Lower leg skin (tissue), 4 donors: ENCODE results near the gene PLXNB1. TPM values are rescaled to one million over a fixed set of nuclear protein-coding genes. Genes with fewer than 3 reads are reported as not detected.
A peak's percentile ranks its signal among the peaks of the same experiment; 100 is the strongest.

ENCODE experiments used
- DNase-seq, 2 donors: peaks; one replicate each; pipeline ENCODE4 v3.0.0-alpha.2; 2019; ENCODE audit warnings: low spot score in 2 of 2
- H3K4me3 ChIP-seq: fragments of 200-600 bp; sonication (generic); 2 replicates; pipeline ENCODE4 v1.5.1; 2017; ENCODE audit warnings: mild to moderate bottlenecking, low read depth; ENCODE audit not compliant: poor library complexity, severe bottlenecking
- POLR2A ChIP-seq, 2 donors: fragments of 450-650 bp; IDR thresholded peaks; one replicate each; pipeline ENCODE4 v1.6.1; 2016 to 2017; ENCODE audit warnings: antibody characterized with exemption in 2 of 2, mild to moderate bottlenecking in 1 of 2, moderate library complexity in 1 of 2
- WGBS, 2 donors: methylation state at CpG; one replicate each; pipeline ENCODE4 v1.1.5; 2018; 5-methylcytosine and 5-hydroxymethylcytosine counted together
- intact Hi-C: fragments of 100-400 bp; cut with DNase I; formaldehyde crosslinking; loops from one replicate; pipeline ENCODE4 v1.15.0; 2023; ENCODE audit warnings: low total_unique reads
- total RNA-seq, 4 donors: library from RNA; depleted of rRNA; stranded (reverse); fragments of >200 nt; gene quantifications; one replicate each; pipeline ENCODE4 v1.1.0, GENCODE V29; 2016
- TF ChIP-seq, protein P1 (sequence below), 3 donors: fragments of 450-650 bp; IDR thresholded peaks; one replicate each; pipeline ENCODE4 v1.5.1; 2016; ENCODE audit warnings: antibody characterized with exemption in 3 of 3, mild to moderate bottlenecking in 3 of 3, moderate library complexity in 2 of 3

The PLXNB1 gene
- total RNA-seq, 4 donors from 2014 or later, result 111 to 227 (median 145) TPM

DNA sequence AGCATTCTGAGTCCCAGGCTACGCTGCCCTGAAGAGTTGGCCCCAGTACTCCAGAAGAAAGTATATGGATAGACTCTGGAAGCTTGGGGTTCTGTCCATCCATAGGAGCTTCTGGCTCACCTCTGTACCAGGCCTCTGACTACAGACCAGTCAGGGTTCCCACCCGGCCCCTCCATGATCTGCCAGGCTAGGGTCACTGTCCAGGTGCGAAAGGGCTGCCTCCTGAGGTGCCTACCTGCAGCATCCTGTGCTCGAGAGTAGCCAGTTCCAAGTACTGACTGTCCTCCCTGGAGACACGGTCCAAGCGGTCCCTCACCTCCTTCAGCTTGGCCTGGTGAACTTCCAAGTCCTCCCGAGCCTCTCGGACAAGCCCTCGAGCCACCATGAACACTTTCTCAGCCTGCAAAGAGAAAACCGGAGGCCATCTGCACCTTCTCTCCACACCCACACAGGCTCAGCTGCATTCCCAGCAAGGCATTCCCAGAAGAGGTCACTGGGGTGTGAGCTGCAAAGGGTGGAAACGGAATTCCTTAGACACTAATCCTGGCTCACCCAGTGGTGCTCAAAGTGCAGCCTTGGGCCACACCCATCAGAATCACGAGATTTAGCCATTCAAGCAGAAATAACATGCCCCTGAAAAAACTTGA lies 3.7 kb upstream of the PLXNB1 start:
- H3K4me3 ChIP-seq, result no peak overlapping the region
- intact Hi-C loops, result loop anchor here (2.0 kb wide), 1 partner anchor 161 kb away; no protein-coding TSS in a partner anchor
- 40 to 49% methylated on average over 10 to 12 of the region's 12 CpGs for WGBS, 2 donors
- peak; percentile 80 to 87 for DNase-seq
- TF ChIP-seq POLR2A (IDR thresholded peaks at IDR 0.05), result no peak
- TF ChIP-seq, protein P1, sequence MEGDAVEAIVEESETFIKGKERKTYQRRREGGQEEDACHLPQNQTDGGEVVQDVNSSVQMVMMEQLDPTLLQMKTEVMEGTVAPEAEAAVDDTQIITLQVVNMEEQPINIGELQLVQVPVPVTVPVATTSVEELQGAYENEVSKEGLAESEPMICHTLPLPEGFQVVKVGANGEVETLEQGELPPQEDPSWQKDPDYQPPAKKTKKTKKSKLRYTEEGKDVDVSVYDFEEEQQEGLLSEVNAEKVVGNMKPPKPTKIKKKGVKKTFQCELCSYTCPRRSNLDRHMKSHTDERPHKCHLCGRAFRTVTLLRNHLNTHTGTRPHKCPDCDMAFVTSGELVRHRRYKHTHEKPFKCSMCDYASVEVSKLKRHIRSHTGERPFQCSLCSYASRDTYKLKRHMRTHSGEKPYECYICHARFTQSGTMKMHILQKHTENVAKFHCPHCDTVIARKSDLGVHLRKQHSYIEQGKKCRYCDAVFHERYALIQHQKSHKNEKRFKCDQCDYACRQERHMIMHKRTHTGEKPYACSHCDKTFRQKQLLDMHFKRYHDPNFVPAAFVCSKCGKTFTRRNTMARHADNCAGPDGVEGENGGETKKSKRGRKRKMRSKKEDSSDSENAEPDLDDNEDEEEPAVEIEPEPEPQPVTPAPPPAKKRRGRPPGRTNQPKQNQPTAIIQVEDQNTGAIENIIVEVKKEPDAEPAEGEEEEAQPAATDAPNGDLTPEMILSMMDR (IDR thresholded peaks at IDR 0.05), result no peak

DNA sequence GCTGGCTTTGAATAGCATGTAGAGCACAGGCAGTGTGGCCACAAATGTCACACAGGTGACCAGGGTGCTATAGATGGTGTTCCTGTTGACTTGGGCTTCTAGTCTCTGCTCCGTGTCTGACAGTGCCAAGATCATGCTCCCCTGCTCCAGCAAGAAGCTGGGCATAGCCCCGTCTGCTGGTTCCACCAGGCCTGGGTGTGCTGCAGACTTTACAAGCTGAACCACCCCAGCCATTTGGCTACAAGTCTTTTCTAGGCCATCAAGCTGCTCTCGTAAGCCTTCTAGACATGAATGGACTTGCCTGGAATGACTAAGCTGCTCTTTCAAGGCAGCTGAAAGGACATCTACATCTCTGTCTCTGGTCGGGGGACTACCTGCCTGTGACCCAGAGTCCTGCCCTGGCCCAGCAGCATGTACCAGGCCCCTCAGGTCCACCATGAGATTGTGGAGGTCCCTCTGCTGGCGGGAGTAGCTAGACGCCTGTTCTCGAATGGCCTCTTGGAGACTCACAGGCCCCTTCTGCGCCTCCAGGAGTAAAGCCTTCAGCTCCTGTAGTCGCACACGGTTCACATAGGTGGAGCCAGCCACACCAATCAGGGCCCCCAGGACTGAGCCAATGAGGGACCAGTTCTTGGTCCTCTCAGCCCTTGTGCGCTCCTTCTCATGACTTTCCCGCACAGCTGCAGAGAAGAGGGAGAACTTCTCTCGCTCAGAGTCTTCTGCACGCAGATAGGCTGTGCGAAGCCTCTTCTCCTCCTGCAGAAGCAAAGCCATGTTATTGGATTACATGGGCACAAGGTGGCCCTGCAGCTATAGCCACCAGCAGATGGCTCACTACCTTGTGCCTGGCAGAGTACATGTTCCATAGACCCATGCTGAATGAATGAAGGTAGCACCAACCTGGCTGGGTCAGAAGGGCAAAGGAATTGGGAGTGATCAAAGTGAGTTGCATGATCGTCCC lies 2.8 kb upstream of the PLXNB1 start:
- no peak for TF ChIP-seq POLR2A (IDR thresholded peaks at IDR 0.05)
- TF ChIP-seq, protein P1 (IDR thresholded peaks at IDR 0.05), result no peak
- peak in 1 of 2 donors; percentile 45 for DNase-seq
- no peak overlapping the region for H3K4me3 ChIP-seq
- intact Hi-C loops, result no loop called here
- 50 to 51% methylated on average over 16 of the region's 16 CpGs for WGBS, 2 donors

DNA sequence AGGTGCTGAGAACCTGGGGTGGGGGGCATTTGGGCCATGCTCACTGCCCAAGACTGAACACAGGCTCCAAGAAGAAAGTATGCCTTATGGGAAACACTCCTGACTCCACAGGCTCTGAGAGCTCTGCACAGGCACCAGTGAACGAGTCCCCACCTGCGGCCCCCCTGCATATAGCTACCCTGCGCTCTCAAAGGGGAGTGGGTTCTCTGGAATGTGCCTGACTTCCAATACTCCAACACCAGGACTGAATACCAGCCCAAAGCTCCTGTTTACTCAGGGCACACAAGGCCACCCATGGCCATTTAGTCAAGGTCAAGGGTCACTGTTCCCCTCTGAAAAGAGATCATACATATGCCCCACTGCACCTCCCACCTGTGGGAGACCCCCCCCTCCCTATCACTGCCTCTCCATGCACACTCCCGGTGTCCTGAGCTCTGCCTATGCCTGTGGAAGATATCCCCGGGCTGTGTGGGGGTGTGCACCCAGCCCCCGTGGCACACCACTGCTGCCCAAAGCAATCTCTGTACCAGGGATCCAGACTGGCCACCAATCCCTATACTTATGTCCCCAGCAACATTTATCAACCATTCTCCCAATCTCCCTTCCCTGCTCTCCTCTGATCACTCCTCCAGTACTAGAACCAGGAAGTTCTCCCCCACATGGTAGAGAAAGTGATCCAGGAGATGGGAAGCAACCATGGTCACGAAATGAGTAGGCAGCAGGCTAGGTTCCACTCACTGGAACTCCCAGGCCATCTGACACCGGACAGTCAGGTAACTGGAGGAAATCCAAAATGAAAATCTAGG lies 1.5 kb upstream of the PLXNB1 start:
- DNase-seq, result no peak
- TF ChIP-seq, protein P1 (IDR thresholded peaks at IDR 0.05), result no peak
- no peak for TF ChIP-seq POLR2A (IDR thresholded peaks at IDR 0.05)
- H3K4me3 ChIP-seq, result no peak overlapping the region
- 76 to 77% methylated on average over 8 of the region's 8 CpGs for WGBS, 2 donors
- intact Hi-C loops, result no loop called here

DNA sequence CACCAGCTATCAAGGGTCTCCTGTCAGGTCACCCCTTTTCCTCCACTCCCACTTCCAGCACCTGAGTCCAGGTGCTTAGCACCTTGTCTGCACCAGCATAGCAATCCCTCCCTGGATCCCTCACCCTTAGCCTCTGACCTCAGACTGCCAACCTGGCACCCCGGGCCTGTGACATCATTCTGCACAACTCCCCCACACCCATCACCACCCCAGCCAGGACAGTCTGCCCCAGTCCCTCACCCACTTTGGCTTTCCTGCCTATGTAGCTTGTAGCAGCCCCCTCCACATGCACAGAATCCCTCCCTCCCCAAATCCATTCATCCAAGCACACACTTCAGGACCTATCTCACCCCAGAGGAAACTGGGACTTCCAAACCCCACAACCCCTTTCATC lies 819 bp upstream of the PLXNB1 start:
- H3K4me3 ChIP-seq, result no peak overlapping the region

More for the DNA sequence above, 819 bp upstream of the PLXNB1 start:
- WGBS, 2 donors, result 42 to 56% methylated on average over 1 of the region's 1 CpG
- no peak for DNase-seq
- intact Hi-C loops, result no loop called here
- TF ChIP-seq POLR2A (IDR thresholded peaks at IDR 0.05), result no peak
- TF ChIP-seq, protein P1 (IDR thresholded peaks at IDR 0.05), result no peak
